SU-DHL-6 (cell line): ENCODE data around the gene RIPK3.

ENCODE experiments used
- H2AFZ ChIP-seq: fragments of 200-600 bp; sonication (generic); 2 replicates; pipeline ENCODE4 v1.6.1; 2014; ENCODE audit warnings: low read depth, mild to moderate bottlenecking, moderate library complexity, mixed read lengths, antibody characterized with exemption, low read length; ENCODE audit not compliant: severe bottlenecking
- H3F3A ChIP-seq: fragments of 200-600 bp; shearing (Covaris generic); 2 replicates; pipeline ENCODE4 v1.6.0; 2016; ENCODE audit warnings: antibody characterized with exemption, mild to moderate bottlenecking; ENCODE audit not compliant: insufficient read depth
- H3K27ac ChIP-seq: fragments of 200-600 bp; sonication (generic); 2 replicates; pipeline ENCODE4 v1.5.1; 2016; ENCODE audit warnings: low read depth, mild to moderate bottlenecking, low read length, moderate library complexity, mixed read lengths
- H3K27me3 ChIP-seq: fragments of 200-600 bp; sonication (generic), shearing (Covaris generic); 2 replicates; pipeline ENCODE4 v1.6.0; 2014; ENCODE audit warnings: mild to moderate bottlenecking, low read length
- H3K36me3 ChIP-seq: fragments of 200-600 bp; sonication (generic); 2 replicates; pipeline ENCODE4 v1.6.1; 2014; ENCODE audit warnings: mild to moderate bottlenecking, low read length, mixed read lengths
- H3K4me2 ChIP-seq: fragments of 300-600, 200-600 bp; shearing (Covaris generic), sonication (generic); 2 replicates; pipeline ENCODE4 v1.6.0; 2014; ENCODE audit warnings: low read length, low read depth, mild to moderate bottlenecking; ENCODE audit not compliant: poor library complexity, severe bottlenecking
- H3K4me3 ChIP-seq: fragments of 200-600 bp; sonication (generic); 2 replicates; pipeline ENCODE4 v1.5.1; 2014; ENCODE audit warnings: antibody characterized with exemption, low read length, mild to moderate bottlenecking, mixed read lengths; ENCODE audit not compliant: insufficient read depth, poor library complexity, severe bottlenecking
- H3K79me2 ChIP-seq: fragments of 200-600 bp; sonication (generic); 2 replicates; pipeline ENCODE4 v1.6.1; 2014; ENCODE audit warnings: mild to moderate bottlenecking, low read length, moderate library complexity; ENCODE audit not compliant: insufficient read depth
- H3K9ac ChIP-seq: fragments of 200-600 bp; sonication (generic); 2 replicates; pipeline ENCODE4 v1.7.0; 2014; ENCODE audit warnings: mild to moderate bottlenecking, low read length
- H3K9me2 ChIP-seq: fragments of 200-600 bp; sonication (generic); replicated peaks from 2 replicates; pipeline ENCODE4 v1.6.1; 2014; ENCODE audit warnings: low read length; ENCODE audit not compliant: insufficient read depth
- H3K9me3 ChIP-seq: fragments of 200-600 bp; sonication (generic); 2 replicates; pipeline ENCODE4 v1.6.1; 2014; ENCODE audit warnings: low read length, mixed read lengths; ENCODE audit not compliant: insufficient read depth
- H4K20me1 ChIP-seq: fragments of 200-600 bp; sonication (generic); 2 replicates; pipeline ENCODE4 v1.6.1; 2014; ENCODE audit warnings: low read depth, mild to moderate bottlenecking, antibody characterized with exemption, low read length, moderate library complexity, mixed read lengths
- CTCF ChIP-seq: fragments of 200-600 bp; sonication (generic); IDR thresholded peaks from one replicate; pipeline ENCODE4 v1.5.1; 2017; ENCODE audit warnings: antibody characterized with exemption, mild to moderate bottlenecking, low read length, moderate library complexity; ENCODE audit not compliant: insufficient read depth, poor library complexity, severe bottlenecking
- EZH2phosphoT487 ChIP-seq: fragments of 200-600 bp; sonication (generic), shearing (Covaris generic); conservative IDR thresholded peaks from 2 replicates; pipeline ENCODE4 v1.6.1; 2018; ENCODE audit warnings: mild to moderate bottlenecking, antibody characterized with exemption, low read length, moderate library complexity, mixed read lengths

RIPK3 gene

GRCh38 chr14:24364841-24365240 is 25.1 kb upstream of the RIPK3 start:
- no peaks in the 10 kb centered on the region for H3K9me2 ChIP-seq
- H3K79me2 ChIP-seq = no peaks in the 10 kb centered on the region
- H3K9ac ChIP-seq = no peak overlapping the region
- H3K27ac ChIP-seq = no peak overlapping the region
- H2AFZ ChIP-seq = no peak overlapping the region
- no peaks in the 10 kb centered on the region for H4K20me1 ChIP-seq
- H3K36me3 ChIP-seq = no peaks in the 10 kb centered on the region
- H3K9me3 ChIP-seq = no peaks in the 10 kb centered on the region
- no peaks in the 10 kb centered on the region for H3K27me3 ChIP-seq
- H3K4me3 ChIP-seq = no peak overlapping the region
- H3K4me2 ChIP-seq = no peak overlapping the region
- TF ChIP-seq EZH2phosphoT487 = no peak
- TF ChIP-seq CTCF = no peak
- peaks cover 4% of the 10 kb centered on the region for H3F3A ChIP-seq

- no peaks in the 10 kb centered on the region for H3K9me2 ChIP-seq
- no peaks in the 10 kb centered on the region for H3K79me2 ChIP-seq
- H3F3A ChIP-seq = peaks cover 4% of the 10 kb centered on the region
- H4K20me1 ChIP-seq = no peaks in the 10 kb centered on the region
- no peak overlapping the region for H3K9ac ChIP-seq
- H2AFZ ChIP-seq = no peak overlapping the region
- no peak for TF ChIP-seq EZH2phosphoT487
- TF ChIP-seq CTCF = no peak
- H3K4me3 ChIP-seq = no peak overlapping the region
- H3K27me3 ChIP-seq = no peaks in the 10 kb centered on the region
- H3K4me2 ChIP-seq = no peak overlapping the region
- no peak overlapping the region for H3K27ac ChIP-seq
- H3K36me3 ChIP-seq = no peaks in the 10 kb centered on the region
- H3K9me3 ChIP-seq = no peaks in the 10 kb centered on the region
Observed at GRCh38 chr14:24363401-24363800, 23.6 kb upstream of the RIPK3 start.

GRCh38 chr14:24362241-24362960 is 22.6 kb upstream of the RIPK3 start:
- H3K9ac ChIP-seq = no peak overlapping the region
- TF ChIP-seq EZH2phosphoT487 = no peak
- TF ChIP-seq CTCF = no peak
- no peak overlapping the region for H3K4me2 ChIP-seq
- no peak overlapping the region for H3K4me3 ChIP-seq
- peaks cover 4% of the 10 kb centered on the region for H3F3A ChIP-seq
- H2AFZ ChIP-seq = no peak overlapping the region
- no peaks in the 10 kb centered on the region for H4K20me1 ChIP-seq
- no peaks in the 10 kb centered on the region for H3K27me3 ChIP-seq
- no peaks in the 10 kb centered on the region for H3K79me2 ChIP-seq
- no peaks in the 10 kb centered on the region for H3K36me3 ChIP-seq
- no peaks in the 10 kb centered on the region for H3K9me3 ChIP-seq
- H3K9me2 ChIP-seq = no peaks in the 10 kb centered on the region
- H3K27ac ChIP-seq = no peak overlapping the region
